Astrocyte (in vitro differentiated cells and primary cell): ENCODE results near the gene SHANK2. TPM values are rescaled to one million over a fixed set of nuclear protein-coding genes. Genes with fewer than 3 reads are reported as not detected.

ENCODE experiments used
- DNase-seq: peaks from one replicate; pipeline ENCODE4 v3.0.0-alpha.2; 2010; ENCODE audit warnings: low read depth
- FAIRE-seq: peaks from 2 replicates; lab custom pipeline; 2011; peaks lifted over from hg19 to GRCh38; lab: Jason Lieb, UNC
- H2AFZ ChIP-seq: 2 replicates; pipeline ENCODE4 v1.6.0; 2012; ENCODE audit warnings: low read depth, low read length, inconsistent platforms
- H3K27ac ChIP-seq: 2 replicates; pipeline ENCODE4 v1.5.1; 2011; ENCODE audit warnings: low read depth, low read length, inconsistent platforms
- H3K27me3 ChIP-seq: 2 replicates; pipeline ENCODE4 v1.6.0; 2011; ENCODE audit warnings: low read length, inconsistent platforms; ENCODE audit not compliant: insufficient read depth
- H3K36me3 ChIP-seq: 2 replicates; pipeline ENCODE4 v1.5.1; 2011; ENCODE audit warnings: low read length, inconsistent platforms; ENCODE audit not compliant: insufficient read depth
- H3K4me1 ChIP-seq: 2 replicates; pipeline ENCODE4 v1.5.1; 2011; ENCODE audit warnings: low read length, inconsistent platforms; ENCODE audit not compliant: insufficient read depth
- H3K4me2 ChIP-seq: 2 replicates; pipeline ENCODE4 v1.6.0; 2012; ENCODE audit warnings: low read length, inconsistent platforms
- H3K4me3 ChIP-seq: 2 replicates; pipeline ENCODE4 v1.5.1; 2011; ENCODE audit warnings: low read depth, mild to moderate bottlenecking, low read length, inconsistent platforms; ENCODE audit not compliant: insufficient read depth
- H3K79me2 ChIP-seq: 2 replicates; pipeline ENCODE4 v1.6.0; 2012; ENCODE audit warnings: mild to moderate bottlenecking, low read length, inconsistent platforms; ENCODE audit not compliant: insufficient read depth
- H3K9ac ChIP-seq: 2 replicates; pipeline ENCODE4 v1.6.0; 2012; ENCODE audit warnings: mild to moderate bottlenecking, low read length, inconsistent platforms
- H3K9me3 ChIP-seq: 2 replicates; pipeline ENCODE4 v1.5.1; 2012; ENCODE audit warnings: low read depth, mild to moderate bottlenecking, low read length, inconsistent platforms; ENCODE audit not compliant: insufficient read depth
- H4K20me1 ChIP-seq: 2 replicates; pipeline ENCODE4 v1.6.0; 2012; ENCODE audit warnings: low read length, inconsistent platforms; ENCODE audit not compliant: insufficient read depth
- H3K27ac Mint-ChIP-seq: one replicate; pipeline ENCODE4 v1.8.0; 2021; ENCODE audit warnings: mild to moderate bottlenecking, mixed read lengths; ENCODE audit not compliant: unreplicated experiment
- H3K27me3 Mint-ChIP-seq: one replicate; pipeline ENCODE4 v1.8.0; 2021; ENCODE audit warnings: low read depth, mixed read lengths; ENCODE audit not compliant: unreplicated experiment
- H3K36me3 Mint-ChIP-seq: one replicate; pipeline ENCODE4 v1.8.0; 2021; ENCODE audit warnings: low read depth, mixed read lengths; ENCODE audit not compliant: unreplicated experiment
- H3K4me1 Mint-ChIP-seq: one replicate; pipeline ENCODE4 v1.8.0; 2021; ENCODE audit warnings: low read depth, mixed read lengths; ENCODE audit not compliant: unreplicated experiment
- H3K4me3 Mint-ChIP-seq: one replicate; pipeline ENCODE4 v1.8.0; 2021; ENCODE audit warnings: mild to moderate bottlenecking, moderate library complexity, mixed read lengths; ENCODE audit not compliant: unreplicated experiment
- H3K9me3 Mint-ChIP-seq: one replicate; pipeline ENCODE4 v1.8.0; 2021; ENCODE audit warnings: mild to moderate bottlenecking, mixed read lengths; ENCODE audit not compliant: unreplicated experiment
- EZH2 ChIP-seq: IDR thresholded peaks from 2 replicates; pipeline ENCODE4 v1.6.1; 2012; ENCODE audit warnings: mild to moderate bottlenecking, low read length, inconsistent platforms; ENCODE audit not compliant: insufficient read depth
- total RNA-seq: library from RNA; stranded (reverse); gene quantifications from 2 replicates; pipeline ENCODE4 v1.2.1, GENCODE V29; 2021
- TF ChIP-seq, protein P1 (sequence below): IDR thresholded peaks from 2 replicates; pipeline ENCODE4 v1.5.1; 2011; ENCODE audit warnings: low read depth, mild to moderate bottlenecking, inconsistent platforms, low read length, moderate library complexity; ENCODE audit not compliant: insufficient read depth

The SHANK2 gene
- total RNA-seq, 1 donor from 2014 or later: 10.1 TPM

- Histone ChIP-seq H4K20me1 (no peaks in the 10 kb centered on the region), H3K36me3 (no peaks in the 10 kb centered on the region), H3K4me1 (no peaks in the 10 kb centered on the region), H3K79me2 (no peaks in the 10 kb centered on the region), H3K9me3 (no peaks in the 10 kb centered on the region), H3K4me2 (no peak overlapping the region), H3K27ac (no peak overlapping the region), H2AFZ (no peak overlapping the region), H3K4me3 (no peak overlapping the region), H3K9ac (no peak overlapping the region), H3K27me3 (peaks cover 5% of the 10 kb centered on the region)
- FAIRE-seq (no peak), DNase-seq (no peak)
- Mint-ChIP-seq H3K4me1 (no peaks in the 10 kb centered on the region), H3K36me3 (peaks cover 3% of the 10 kb centered on the region), H3K27ac (no peak overlapping the region), H3K9me3 (peaks cover 2% of the 10 kb centered on the region), H3K27me3 (peaks cover 19% of the 10 kb centered on the region), H3K4me3 (no peak overlapping the region)
- TF ChIP-seq, protein P1, sequence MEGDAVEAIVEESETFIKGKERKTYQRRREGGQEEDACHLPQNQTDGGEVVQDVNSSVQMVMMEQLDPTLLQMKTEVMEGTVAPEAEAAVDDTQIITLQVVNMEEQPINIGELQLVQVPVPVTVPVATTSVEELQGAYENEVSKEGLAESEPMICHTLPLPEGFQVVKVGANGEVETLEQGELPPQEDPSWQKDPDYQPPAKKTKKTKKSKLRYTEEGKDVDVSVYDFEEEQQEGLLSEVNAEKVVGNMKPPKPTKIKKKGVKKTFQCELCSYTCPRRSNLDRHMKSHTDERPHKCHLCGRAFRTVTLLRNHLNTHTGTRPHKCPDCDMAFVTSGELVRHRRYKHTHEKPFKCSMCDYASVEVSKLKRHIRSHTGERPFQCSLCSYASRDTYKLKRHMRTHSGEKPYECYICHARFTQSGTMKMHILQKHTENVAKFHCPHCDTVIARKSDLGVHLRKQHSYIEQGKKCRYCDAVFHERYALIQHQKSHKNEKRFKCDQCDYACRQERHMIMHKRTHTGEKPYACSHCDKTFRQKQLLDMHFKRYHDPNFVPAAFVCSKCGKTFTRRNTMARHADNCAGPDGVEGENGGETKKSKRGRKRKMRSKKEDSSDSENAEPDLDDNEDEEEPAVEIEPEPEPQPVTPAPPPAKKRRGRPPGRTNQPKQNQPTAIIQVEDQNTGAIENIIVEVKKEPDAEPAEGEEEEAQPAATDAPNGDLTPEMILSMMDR: no peak
- TF ChIP-seq EZH2: no peak
Measured at GRCh38 chr11:71279916-71280645, 27.7 kb upstream of the SHANK2 start.

- Mint-ChIP-seq H3K4me1 (peaks cover 10% of the 10 kb centered on the region), H3K4me3 (no peak overlapping the region), H3K36me3 (no peaks in the 10 kb centered on the region), H3K27me3 (peaks cover 12% of the 10 kb centered on the region), H3K9me3 (peaks cover 22% of the 10 kb centered on the region), H3K27ac (no peak overlapping the region)
- Histone ChIP-seq H4K20me1 (no peaks in the 10 kb centered on the region), H3K4me3 (no peak overlapping the region), H3K9me3 (peaks cover 5% of the 10 kb centered on the region), H3K4me2 (no peak overlapping the region), H3K4me1 (peaks cover 5% of the 10 kb centered on the region), H3K27me3 (no peaks in the 10 kb centered on the region), H2AFZ (no peak overlapping the region), H3K9ac (no peak overlapping the region), H3K79me2 (no peaks in the 10 kb centered on the region), H3K36me3 (no peaks in the 10 kb centered on the region), H3K27ac (no peak overlapping the region)
- DNase-seq (no peak), FAIRE-seq (no peak)
- TF ChIP-seq, protein P1: no peak
- TF ChIP-seq EZH2: no peak
Measured at GRCh38 chr11:71272161-71272560, 19.8 kb upstream of the SHANK2 start.
